Measurements from ENCODE around the gene KLHDC10.
"Not testable (repeated sequence)": the region's sequence is repeated elsewhere in the genome, so short reads cannot be mapped to it uniquely, and the experiment has no call there.

KLHDC10 gene

GRCh38 chr7:130141884-130142653 lies 71.7 kb downstream of the KLHDC10 start:
- no peak for DNase-seq

- no peak for DNase-seq
Measured at GRCh38 chr7:130142654-130143333, 72.5 kb downstream of the KLHDC10 start.

GRCh38 chr7:130143334-130143732 lies 73.0 kb downstream of the KLHDC10 start:
- no peak for DNase-seq

- no peak for DNase-seq
Measured at GRCh38 chr7:130143986-130144311, 73.6 kb downstream of the KLHDC10 start.

GRCh38 chr7:130144312-130145171 lies 74.2 kb downstream of the KLHDC10 start:
- DNase-seq: no peak

GRCh38 chr7:130145424-130146100 lies 75.2 kb downstream of the KLHDC10 start:
- no peak for DNase-seq

GRCh38 chr7:130146142-130146541 lies 75.8 kb downstream of the KLHDC10 start:
- not testable (repeated sequence) for DNase-seq

GRCh38 chr7:130146693-130147405 lies 76.5 kb downstream of the KLHDC10 start:
- no peak for DNase-seq

GRCh38 chr7:130147710-130148325 lies 77.5 kb downstream of the KLHDC10 start:
- DNase-seq: no peak

GRCh38 chr7:130148561-130148960 lies 78.2 kb downstream of the KLHDC10 start:
- no peak for DNase-seq

GRCh38 chr7:130149281-130150139 lies 79.2 kb downstream of the KLHDC10 start:
- DNase-seq: no peak

GRCh38 chr7:130150587-130150986 lies 80.3 kb downstream of the KLHDC10 start:
- DNase-seq: no peak

- DNase-seq: peak; percentile 70 to 71
Measured at GRCh38 chr7:130151591-130152492, 81.5 kb downstream of the KLHDC10 start.

GRCh38 chr7:130152493-130153210 lies 82.3 kb downstream of the KLHDC10 start:
- DNase-seq: peak in 1 of 2 experiments; percentile 36

- no peak for DNase-seq
Measured at GRCh38 chr7:130153211-130153908, 83.0 kb downstream of the KLHDC10 start.

- peak in 1 of 2 experiments; percentile 15 for DNase-seq
Measured at GRCh38 chr7:130154131-130154500, 83.8 kb downstream of the KLHDC10 start.

- no peak for DNase-seq
Measured at GRCh38 chr7:130154501-130155317, 84.4 kb downstream of the KLHDC10 start.

Measured in activated T-cell treated with anti-CD3 and anti-CD28 coated beads, Interleukin-2, amount 50 U/mL, for 48 hours (primary cell).